ENCODE results near the gene DMRTA2. TPM values are rescaled to one million over a fixed set of nuclear protein-coding genes. Genes with fewer than 3 reads are reported as not detected.

The DMRTA2 gene
- not detected in 2 replicates for total RNA-seq

DNA sequence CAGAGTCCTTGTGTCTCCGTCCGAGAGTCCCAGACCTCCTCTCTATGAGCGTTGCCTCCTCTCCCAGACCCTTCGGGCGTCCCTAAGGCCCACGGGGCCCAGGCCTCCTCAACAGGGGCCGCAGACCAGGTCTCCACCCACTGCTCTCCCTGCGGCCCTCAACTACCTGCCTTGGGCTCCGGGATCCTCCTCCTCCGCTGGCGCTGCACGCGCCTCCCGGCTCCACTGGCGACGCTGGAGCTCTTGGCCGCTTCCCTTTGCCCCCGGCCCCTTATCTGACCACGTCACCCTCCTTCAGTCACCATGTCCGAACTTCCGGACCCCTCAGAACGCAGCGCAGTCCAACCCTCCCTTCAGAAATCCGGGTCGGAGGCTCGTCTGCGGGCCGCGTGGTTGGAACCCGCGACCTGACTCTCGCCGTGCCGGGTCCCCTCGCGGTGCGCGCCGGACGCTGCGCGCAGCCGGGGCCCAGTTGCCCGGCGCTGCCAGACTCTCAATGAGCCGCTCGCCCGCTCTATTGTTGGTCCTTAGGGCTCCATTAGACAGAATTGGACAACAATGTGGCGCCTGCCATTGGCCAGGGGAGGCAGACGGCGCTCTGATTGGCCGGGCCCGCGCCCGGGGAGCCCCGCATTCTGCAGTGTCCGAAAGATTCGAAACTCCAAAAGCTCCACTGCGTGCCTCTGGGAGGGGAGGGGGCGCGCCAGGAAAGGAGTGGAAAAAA is at the start of gene DMRTA2:
Gene DMRTA2 (minus strand): TSS at position 498 of the 724 bp plus-strand sequence. CDS start 1,907 bp downstream, outside the sequence.

All from pericardium fibroblast (primary cell).